Right kidney (tissue), 1 donor: ENCODE data around the gene NUP35.

Experiments
- DNase-seq: peaks from one replicate; pipeline ENCODE4 v3.0.0-alpha.2; 2016

The NUP35 gene

DNA sequence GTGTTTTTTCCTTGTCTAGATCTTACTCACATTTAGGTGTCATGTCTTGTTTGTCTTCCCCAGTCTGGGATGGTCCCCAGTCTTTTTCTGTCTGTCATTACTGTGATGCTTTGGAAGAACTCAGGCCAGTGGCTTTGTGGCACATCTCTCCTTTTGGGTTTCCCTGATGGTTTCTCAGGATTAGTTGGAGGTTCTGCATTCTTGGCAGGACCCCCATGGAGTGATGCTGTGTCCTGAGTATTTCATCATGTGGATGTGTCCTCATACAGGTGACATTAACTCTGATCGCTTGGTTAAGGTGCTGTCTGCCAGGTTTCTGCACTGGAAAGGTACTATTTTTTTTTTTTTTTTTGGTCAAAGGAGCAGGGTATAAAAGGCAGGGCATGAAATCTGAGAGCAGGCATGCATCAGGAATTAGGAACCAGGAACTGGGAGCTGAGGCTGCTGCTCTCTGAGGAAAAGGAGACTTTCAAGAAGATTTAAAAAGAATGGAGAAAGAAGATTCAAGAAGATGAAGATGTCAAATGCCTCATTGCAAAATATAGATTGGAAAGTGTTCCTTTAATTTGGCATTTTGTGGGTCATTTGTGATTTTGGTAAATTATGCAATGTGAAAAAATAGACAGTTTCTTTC, 85.3 kb downstream of the NUP35 start:
- no peak for DNase-seq
